GM12891 (cell line): ENCODE results near the gene JAG1.

Experiments used
- POLR2A ChIP-seq: IDR thresholded peaks from 2 replicates; pipeline ENCODE4 v1.6.1; 2011; ENCODE audit warnings: low read depth, low read length, control low read depth
- POLR2AphosphoS5 ChIP-seq: IDR thresholded peaks from 2 replicates; pipeline ENCODE4 v1.6.1; 2011; ENCODE audit warnings: low read depth, low read length, control low read depth
- POU2F2 ChIP-seq: IDR thresholded peaks from 2 replicates; pipeline ENCODE4 v1.6.1; 2011; ENCODE audit warnings: low read depth, mild to moderate bottlenecking, control low read depth, low read length, moderate library complexity
- SPI1 ChIP-seq: IDR thresholded peaks from 2 replicates; pipeline ENCODE4 v1.6.1; 2011; ENCODE audit warnings: low read depth, low read length, control low read depth
- TAF1 ChIP-seq: IDR thresholded peaks from 2 replicates; pipeline ENCODE4 v1.6.1; 2011; ENCODE audit warnings: low read depth, low read length, control low read depth

- TF ChIP-seq POLR2A: no peak
- TF ChIP-seq SPI1: no peak
- no peak for TF ChIP-seq POLR2AphosphoS5
- TF ChIP-seq TAF1: no peak
- no peak for TF ChIP-seq POU2F2
Observed at GRCh38 chr20:10637031-10637559, 36.7 kb downstream of the JAG1 start.
